OCI-LY7 (cell line): ENCODE measurements around the gene BAHCC1.

Experiments
- CTCF ChIP-seq: fragments of 200-600 bp; sonication (generic); conservative IDR thresholded peaks from 2 replicates; pipeline ENCODE4 v1.5.1; 2014; ENCODE audit warnings: mild to moderate bottlenecking, antibody characterized with exemption, low read length, moderate library complexity, mixed read lengths
- EZH2phosphoT487 ChIP-seq: fragments of 200-600 bp; sonication (generic); IDR thresholded peaks from 2 replicates; pipeline ENCODE4 v1.6.1; 2018; ENCODE audit warnings: low read depth, borderline replicate concordance, mild to moderate bottlenecking, mixed run types, antibody characterized with exemption, low read length, moderate library complexity, mixed read lengths

- TF ChIP-seq CTCF (no peak), EZH2phosphoT487 (no peak)
Observed at GRCh38 chr17:81428516-81428915, 33.3 kb downstream of the BAHCC1 start.
